ENCODE measurements around the gene PRRG1.

DNA sequence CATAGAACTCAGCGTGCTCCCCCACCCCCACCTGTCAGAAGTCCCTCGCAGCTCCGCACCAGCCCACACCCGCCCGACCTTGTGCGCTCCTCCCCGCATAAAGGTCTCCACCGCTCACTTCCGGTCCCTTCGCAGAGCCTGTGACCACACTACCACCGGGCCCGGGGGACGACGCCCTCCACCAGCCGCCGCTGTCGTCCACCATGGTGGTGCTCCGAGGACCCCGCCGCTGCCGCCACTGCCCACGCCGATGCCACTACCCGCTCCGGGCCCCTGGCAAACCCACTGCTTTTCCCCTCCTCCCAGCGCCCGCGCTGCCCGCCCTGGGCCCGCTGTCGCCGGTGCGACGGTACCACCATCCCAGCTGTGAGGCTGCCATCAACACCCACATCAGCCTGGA is 142.5 kb downstream of the PRRG1 start:
- TF ChIP-seq, protein P1, sequence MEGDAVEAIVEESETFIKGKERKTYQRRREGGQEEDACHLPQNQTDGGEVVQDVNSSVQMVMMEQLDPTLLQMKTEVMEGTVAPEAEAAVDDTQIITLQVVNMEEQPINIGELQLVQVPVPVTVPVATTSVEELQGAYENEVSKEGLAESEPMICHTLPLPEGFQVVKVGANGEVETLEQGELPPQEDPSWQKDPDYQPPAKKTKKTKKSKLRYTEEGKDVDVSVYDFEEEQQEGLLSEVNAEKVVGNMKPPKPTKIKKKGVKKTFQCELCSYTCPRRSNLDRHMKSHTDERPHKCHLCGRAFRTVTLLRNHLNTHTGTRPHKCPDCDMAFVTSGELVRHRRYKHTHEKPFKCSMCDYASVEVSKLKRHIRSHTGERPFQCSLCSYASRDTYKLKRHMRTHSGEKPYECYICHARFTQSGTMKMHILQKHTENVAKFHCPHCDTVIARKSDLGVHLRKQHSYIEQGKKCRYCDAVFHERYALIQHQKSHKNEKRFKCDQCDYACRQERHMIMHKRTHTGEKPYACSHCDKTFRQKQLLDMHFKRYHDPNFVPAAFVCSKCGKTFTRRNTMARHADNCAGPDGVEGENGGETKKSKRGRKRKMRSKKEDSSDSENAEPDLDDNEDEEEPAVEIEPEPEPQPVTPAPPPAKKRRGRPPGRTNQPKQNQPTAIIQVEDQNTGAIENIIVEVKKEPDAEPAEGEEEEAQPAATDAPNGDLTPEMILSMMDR (IDR thresholded peaks at IDR 0.05), result no peak
- TF ChIP-seq POLR2A (IDR thresholded peaks at IDR 0.05) (no peak), EP300 (IDR thresholded peaks at IDR 0.05) (no peak)

Data from ovary (tissue), 3 donors.